GM18499 (cell line): ENCODE data around the gene GTSF1L.

Experiments
- ATAC-seq: cut with Tn5 transposase; IDR thresholded peaks from one replicate; pipeline ENCODE4 v1.9.1; 2021; ENCODE audit warnings: moderate number of reproducible peaks; ENCODE audit not compliant: insufficient read depth, unreplicated experiment

GTSF1L gene

DNA sequence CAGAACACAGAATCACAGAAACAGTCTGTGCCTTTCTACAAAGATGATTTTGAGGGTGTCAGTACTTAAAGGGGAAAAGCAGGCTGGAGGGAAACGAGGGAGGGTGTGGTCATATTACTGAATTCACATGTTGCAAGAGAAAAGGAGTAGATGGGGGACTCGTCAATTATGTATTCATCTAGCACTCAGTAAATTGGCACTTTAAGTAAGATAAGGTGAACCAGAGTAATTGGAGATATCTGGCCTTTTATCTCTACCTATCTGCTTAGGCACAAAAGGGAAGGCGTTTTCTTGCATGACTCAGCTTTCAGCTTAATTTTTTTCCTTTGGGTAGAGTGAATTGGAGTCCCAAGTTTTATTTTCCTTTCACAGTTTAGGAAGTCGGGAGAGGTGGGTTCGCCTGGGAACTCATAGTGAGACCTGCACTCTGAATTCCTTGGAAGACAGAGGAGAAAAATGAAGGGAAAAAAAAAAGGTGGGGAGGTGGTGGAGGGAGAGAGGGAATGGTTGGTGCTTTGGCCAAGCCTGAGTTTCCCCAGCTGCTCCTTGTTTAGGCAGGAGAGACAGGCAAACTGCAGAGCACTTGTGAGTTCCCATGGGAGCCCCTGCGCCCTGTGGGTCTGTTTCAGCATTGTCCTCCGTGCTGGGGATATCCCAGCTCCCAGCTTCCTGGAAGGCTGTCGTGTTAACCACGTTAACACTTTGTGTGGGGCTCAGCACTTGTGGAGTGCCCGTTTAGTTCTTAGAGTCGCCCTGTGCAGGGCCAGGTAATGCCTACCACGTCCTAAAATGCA lies 19.7 kb upstream of the GTSF1L start:
- no peak for ATAC-seq

DNA sequence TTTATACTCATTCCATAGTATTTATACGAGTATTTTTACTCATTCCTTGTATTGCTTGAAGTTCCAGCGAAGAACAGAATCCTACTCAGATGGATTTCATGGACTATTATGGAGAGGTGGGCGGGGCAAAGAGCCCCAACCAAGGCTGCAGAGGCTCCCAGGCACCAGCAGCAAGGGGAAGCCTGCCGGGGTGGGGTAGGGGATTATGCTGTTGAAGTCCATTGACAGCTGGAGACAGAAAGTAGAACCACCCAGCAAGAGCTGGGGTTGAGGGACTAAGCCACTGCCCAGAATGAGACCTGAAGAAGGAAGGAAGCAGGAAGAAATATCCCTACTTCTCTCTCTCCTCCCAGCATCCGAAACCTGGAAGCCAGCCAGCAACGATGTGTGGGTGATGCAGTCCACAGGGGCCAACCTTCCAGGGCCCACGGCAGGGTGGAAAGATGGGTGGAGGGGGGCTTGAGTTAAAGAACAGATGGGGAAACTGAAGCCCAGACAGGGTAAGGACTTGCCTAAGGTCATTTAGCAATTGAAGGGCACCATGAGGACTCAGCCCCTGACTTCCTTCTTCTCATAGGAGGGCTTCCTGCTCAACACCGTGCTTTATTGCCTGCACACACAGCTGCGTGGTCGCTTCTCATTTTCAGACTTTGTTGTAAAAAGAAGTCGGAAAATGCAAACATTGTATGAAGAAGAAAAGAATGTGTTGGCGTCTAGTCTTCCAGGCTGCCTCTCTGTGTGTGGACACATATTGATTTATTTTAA lies 18.3 kb upstream of the GTSF1L start:
- ATAC-seq: no peak

DNA sequence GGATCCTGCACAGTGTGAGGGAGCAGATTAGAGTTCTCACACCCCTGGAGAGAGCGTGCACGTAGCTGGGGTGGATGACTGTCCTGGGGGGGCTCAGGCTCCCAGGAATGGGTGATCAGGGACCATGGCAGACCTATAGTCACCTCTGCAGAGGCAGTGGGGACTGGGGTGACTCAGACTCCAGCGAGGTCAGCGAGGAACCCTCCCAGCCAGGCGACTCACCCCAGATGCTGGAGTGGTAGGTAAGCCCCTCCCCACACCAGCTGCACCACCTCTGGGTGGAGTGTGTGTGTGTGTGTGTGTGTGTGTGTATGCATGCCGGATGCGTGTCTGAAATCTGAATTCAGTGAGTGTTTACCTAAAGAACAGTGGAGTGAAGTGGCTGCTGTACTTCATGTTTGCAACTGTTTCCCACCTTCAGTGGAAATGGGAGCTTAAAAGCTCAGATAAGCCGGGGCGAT lies 17.4 kb upstream of the GTSF1L start:
- no peak for ATAC-seq

DNA sequence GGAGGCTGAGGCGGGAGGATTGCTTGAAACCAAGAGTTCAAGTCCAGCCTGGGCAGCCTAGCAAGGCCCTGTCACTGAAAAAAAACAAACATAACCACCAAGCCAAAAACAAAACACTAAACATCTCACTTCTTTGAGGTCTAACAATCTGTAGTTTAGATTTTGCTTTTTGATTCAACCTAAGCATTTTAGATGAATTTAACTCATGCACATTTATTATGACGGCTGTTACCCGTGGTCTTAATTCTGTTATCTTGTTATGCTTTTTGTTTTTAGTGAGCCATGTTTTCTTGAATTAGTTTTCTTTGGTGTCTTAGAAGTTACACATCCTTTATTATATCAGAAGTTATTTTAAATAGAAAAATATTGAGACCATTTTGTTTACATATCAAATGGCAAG lies 13.8 kb upstream of the GTSF1L start:
- no peak for ATAC-seq

DNA sequence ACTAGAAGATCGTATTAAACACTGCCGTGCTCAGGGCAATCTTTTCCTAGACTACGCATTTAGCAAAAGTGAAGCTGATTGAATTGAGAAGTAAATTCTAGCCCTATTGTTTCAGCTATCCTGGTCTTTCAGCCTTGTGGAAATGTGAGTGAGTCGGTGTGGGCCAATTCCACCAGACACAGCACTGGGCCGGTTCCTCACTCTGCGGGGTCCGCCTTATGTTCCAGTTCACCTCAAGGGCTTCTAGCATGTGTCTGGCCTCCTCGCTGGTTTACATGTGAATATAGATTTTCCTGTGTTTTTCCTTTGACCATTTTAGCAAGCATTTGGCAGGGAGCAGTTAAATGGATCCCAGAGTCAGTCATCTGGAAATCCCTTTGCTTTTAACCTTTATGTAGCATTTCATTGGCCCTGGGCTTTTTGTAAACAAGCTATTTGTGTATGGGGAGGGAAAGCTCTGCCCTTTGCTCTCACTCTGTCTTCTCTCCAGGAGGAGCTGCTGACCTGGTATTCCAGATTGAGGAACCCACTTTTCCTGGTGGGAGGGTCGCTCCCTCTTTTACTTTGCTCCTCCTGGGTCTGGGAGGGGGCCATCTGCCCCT lies 12.4 kb upstream of the GTSF1L start:
- no peak for ATAC-seq

DNA sequence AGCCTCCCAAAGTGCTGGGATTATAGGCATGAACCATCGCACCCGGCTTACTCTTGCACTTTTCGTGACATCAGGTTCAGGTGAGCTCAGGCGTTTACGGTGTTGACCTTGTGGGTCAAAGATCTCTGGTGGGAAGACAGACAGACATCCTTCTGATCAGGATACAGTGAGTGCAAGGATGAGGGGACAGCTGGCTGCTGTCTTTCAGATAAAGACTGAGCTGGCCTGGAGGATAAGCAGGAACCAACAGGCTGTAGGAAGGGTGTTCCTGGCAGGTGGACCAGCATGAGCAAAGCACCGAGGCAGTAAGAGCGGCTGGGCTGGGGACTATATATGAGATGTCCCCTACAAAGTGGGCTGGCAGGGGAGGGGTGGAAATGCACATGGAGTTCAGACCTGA lies 11.1 kb upstream of the GTSF1L start:
- no peak for ATAC-seq

DNA sequence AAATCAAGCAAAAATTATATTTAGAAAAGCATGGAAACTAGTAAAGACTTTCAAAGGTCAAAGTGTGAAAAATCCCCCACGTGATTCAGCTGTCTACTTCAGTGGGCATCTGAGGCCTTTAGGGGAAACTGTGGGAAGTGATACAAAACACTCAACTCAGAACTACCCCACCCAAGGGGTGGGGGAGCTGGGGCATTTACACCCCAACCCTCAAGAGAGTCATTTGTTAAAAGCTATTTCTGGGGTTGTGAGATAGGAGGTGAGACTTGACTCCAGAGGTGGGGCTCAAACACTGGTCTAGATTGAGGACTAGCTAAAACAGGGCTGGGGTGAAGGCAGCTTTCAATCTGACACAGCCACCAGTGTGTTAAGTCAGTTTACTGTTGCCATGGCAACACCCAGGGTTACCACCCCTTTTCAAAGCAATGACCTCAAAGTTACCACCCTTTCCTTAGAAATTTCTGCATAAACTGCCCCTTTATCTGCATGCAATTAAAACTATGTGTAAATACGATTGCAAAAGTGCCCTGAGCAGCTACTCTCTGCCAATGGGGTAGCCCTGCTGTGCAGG lies 9.9 kb upstream of the GTSF1L start:
- ATAC-seq: no peak

DNA sequence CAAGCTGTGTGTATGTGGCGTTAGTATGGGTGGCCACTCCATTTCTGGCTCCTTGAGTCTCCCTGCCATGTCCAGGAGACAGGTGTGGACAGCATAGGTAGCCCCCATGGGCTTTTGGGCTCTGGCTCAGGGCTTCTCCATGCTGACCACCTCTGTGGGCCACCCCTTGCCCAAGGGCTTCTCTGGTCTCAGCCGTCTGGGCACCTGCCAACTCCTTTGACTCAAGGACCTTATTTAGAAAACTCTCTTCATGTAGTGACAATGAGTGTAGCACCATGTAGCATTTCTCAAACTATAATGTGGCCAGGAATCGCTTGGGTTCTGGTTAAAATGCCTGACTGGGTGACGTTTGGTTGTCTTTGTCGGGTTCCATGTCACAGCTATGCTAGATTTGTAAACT lies 5.1 kb upstream of the GTSF1L start:
- ATAC-seq: no peak

DNA sequence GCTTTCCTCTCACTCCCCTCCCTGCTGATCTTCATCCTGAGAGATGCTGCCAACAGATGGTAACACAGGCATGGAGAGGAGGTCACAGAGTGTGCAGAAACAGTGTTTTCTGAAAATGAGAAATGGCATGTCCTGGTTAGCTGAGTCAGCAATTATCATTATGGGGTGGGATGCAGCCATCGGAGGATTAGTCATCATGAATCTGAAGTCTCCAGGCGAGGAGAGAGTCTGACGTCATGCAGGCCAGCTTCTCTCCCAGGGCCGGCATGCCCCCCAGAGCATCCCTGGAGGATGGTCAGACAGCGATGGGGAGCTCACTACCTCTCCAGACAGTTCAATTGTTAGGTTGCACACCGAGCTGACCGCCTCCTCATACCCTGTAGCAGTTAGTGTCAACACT lies 4.7 kb upstream of the GTSF1L start:
- ATAC-seq: no peak

DNA sequence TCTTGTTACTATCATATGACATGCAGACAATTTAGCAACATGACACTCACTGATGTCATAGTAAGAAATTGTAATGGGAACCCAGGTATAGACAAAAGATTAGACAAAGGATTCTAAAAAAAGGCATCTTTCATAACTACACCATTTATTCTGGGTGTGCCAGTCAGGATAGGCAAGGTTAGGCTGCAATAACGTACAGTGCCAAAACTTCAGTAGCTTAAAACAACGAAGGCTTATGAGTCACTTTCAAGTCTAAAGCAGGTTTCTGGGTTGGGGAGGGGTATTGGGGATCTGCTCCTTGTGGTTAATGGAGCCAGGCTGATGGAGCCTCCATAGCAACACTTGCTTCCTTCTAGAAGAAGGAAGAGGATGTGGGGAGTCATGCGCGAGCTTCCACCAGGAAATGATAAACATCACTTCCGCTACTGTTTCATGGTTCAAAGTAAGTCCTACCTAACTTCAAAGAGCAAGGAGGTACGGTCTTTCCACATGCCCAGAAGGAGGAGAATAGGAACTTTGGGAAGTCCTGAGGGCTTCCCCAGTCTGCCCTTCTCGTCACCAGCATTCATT lies 2.0 kb upstream of the GTSF1L start:
- no peak for ATAC-seq

DNA sequence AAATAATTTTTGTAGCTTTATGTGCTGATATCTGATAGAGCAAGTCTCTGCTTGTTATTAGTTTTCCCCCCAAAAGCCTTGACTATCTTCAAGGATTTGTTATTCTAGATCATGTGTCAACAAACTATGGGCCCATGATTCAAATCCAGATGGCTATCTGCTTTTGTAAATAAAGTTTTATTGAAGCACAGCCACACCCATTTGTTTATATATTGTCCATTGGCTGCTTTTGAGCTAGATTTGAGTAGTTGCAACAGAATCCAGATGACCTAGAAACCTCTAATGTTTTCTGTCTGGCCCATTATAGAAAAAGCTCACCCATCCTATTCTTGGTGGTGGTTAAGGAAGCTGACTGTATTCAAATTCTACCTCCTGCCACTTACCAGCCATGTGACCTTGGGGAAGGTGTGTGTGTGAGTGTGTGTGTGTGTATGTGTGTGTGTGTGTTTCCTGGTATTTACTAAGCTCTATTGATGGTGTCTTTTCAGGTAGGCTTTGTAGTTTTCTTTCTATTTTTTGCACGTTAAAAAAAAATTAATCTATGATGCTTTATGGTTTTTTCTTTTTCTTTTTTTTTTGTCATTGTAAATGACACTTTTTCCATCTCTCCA lies 1.3 kb upstream of the GTSF1L start:
- no peak for ATAC-seq

DNA sequence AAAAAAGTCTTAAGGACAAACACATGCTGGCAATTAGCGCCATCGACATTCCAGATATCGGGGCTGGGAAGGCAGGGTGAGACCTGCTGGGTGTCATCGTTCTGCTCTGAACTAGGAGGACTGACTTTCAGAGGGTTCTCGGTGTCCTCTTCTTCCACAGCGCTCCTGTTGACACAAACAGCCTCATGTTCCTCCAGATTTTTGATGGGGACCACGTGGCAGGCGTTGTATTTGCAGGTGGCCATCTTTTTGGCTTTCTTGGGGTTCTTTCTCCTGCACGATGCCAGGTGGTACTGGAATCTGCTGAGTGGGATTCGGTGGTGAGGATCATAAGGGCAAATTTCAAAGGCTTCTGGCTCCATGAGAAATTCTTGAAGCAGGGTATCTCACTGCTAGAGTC lies 469 bp downstream of the GTSF1L start:
- no peak for ATAC-seq

DNA sequence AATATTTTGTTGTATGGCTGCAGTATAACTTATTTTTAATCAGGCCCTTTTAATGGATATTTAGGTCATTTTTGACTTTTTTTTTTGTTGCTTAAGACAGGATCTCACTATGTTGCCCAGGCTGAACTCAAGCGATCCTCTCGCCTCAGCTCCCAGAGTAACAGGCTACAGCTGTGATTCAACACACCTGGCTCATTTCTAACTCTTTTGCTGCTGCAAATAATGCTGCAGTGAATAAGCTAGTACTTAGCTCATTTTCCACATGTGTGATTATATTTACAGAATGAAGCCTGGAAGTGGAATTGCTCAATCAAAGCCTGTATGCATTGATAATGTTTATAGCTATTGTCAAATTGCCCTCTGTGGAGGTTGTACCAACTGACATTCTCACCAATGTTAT lies 1.1 kb downstream of the GTSF1L start:
- ATAC-seq: no peak

DNA sequence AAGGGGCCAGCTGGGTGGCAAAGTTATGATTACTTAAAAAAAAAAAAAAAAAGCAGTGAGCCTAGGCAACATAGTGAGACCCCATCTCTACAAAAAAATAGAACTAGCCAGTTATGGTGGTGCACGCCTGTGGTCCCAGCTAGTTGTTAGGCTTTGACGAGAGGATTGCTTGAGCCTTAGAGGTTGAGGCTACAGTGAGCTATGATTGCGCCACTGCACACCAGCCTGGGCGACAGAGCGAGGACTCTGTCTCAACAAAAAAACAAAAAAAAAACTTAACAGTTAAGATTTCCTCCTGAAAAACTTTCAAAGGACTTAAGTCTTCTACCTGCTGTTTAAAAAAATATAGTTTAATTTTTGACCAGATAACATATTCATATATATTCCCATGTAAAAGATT lies 2.4 kb downstream of the GTSF1L start:
- no peak for ATAC-seq

DNA sequence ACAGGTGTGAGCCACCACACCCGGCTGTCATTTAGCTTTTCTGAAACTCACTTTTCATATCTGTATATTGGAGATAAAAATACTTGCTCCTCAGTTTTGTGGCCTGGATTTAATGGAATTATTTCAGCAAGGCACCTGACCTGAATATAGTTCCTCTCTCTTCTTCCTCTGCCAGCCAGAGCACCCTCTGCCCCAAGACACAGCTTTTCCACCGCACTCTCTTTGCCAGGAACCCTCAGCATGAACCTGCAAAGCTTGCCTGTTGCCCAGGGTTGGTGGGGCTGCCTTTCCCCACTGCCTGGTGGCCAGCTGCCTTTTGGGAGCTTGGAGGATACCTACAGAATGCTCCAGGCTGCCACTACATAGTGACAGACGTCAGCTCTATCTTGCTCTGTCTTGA lies 3.1 kb downstream of the GTSF1L start:
- no peak for ATAC-seq

DNA sequence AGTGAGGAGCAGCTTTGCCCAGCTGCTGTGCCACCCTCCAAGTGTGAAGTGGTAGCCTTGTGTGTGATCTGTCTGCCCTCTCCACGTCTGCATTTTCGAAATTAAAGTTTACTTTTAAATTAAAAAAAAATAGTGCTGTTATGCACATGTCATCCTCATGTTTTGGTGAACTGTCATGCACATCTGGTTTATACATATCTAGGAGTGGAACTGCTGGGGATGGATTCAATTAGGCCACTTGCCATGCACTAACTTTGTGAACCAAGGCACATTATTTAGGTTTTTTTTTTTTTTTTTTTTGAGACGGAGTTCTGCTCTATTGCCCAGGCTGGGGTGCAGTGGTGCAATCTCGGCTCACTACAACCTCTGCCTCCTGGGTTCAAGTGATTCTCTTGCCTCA lies 3.6 kb downstream of the GTSF1L start:
- no peak for ATAC-seq

DNA sequence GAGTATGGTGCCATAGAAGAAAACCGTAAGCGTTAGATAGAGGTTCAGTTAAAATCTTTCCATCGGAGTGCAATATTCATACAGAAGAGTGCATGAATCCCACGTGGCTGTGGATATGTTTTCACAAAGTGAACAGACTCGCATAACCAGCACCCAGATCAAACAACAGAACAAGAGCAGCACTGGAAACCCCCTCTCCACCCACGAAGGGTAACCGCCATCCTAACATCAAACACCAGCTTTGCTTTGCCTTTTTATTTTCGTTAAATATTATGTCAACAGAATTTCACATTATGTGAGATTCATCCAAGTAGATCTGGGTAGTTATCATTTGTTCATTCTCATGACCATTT lies 4.7 kb downstream of the GTSF1L start:
- ATAC-seq: no peak

DNA sequence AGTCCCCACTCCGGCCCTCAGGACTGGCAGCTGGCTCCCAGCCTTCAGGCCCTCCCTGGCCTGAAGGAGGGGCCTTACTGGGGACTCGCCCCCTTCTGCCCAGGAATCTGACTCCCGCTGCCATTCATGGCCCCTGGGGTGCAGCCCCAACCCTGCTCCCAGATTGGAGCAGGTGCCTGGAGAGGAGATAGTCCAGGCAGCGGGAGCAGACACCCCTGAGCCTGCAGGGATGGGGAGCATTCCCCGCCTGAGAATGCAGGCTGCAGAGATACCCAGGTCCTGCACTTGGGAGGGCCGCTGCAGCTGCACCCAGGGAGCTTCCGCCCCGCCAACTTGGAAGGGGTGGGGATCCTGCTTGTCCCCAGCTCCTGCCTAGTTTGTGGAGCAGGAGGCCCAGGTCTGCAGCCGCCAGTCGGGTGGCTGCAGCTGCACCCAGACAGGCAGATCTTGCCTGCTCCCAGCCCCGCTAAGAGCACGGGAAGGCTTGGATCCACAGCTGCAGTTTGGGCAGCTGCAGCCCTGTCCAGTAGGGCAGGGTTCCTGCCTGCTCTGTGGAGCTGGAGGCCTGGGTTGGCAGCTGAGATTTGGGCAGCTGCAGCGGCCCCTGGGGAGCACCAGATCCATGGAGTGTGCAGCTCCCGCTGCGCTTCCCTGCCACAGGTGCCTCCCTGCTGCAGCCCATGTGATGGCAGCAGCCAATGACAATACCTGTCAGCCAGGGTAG lies 5.2 kb downstream of the GTSF1L start:
- ATAC-seq: no peak

DNA sequence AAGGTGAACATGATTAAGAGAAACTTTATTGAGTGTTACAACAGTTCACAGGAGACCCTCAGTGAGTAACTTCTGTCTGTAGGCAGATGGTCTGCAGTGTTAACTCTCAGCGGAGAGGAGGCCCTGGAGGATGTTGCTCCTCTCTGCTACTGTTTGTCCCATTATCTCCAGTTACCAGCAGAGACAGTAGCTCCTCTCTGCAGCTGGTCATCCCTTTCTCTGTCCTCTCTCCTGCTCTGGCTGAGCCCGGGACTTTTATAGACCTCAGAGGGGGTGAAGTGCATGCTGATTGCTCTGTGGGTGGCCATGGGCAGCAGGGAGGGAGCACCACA lies 5.7 kb downstream of the GTSF1L start:
- ATAC-seq: no peak

DNA sequence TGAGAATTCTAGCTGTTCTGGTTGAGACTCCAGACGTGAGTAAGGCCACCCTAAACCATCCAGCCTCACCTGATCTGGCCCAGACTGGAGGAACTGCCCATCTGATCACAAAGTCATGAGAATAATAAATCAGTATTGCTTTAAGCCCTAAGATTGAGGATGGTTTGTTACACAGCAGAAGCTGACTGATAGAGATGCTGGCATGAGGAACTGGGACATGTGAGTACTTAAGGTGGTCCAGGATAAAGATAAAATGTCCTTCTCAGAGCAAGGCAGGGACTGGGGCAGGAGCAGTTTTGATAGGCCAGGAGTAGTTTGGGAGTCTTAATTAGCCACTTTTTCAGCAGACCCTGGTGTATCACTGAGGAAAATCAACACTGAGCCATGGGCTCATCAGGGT lies 6.8 kb downstream of the GTSF1L start:
- no peak for ATAC-seq
